ENCODE measurements around the gene NDUFS5. TPM values are rescaled to one million over a fixed set of nuclear protein-coding genes. Genes with fewer than 3 reads are reported as not detected.
"Not testable (repeated sequence)": the region's sequence is repeated elsewhere in the genome, so short reads cannot be mapped to it uniquely, and the experiment has no call there.

The NDUFS5 gene
- total RNA-seq, 1 donor from 2014 or later = 104 TPM

GRCh38 chr1:39014956-39015355, 11.2 kb upstream of the NDUFS5 start:
- DNase-seq (ENCODE audit: low spot score); ATAC-seq: not testable (repeated sequence)

- no peak for ATAC-seq
- DNase-seq (ENCODE audit: low spot score) = no peak
Observed at GRCh38 chr1:39016604-39017171, 9.5 kb upstream of the NDUFS5 start.

GRCh38 chr1:39017266-39017665, 8.9 kb upstream of the NDUFS5 start:
- no peak for ATAC-seq

GRCh38 chr1:39020494-39020893, 5.7 kb upstream of the NDUFS5 start:
- not testable (repeated sequence) for DNase-seq (ENCODE audit: low spot score); ATAC-seq

More at GRCh38 chr1:39017266-39017665, 8.9 kb upstream of the NDUFS5 start:
- DNase-seq (ENCODE audit: low spot score) = no peak

- no peak for DNase-seq (ENCODE audit: low spot score)
- no peak for ATAC-seq
Observed at GRCh38 chr1:39021426-39021825, 4.7 kb upstream of the NDUFS5 start.

- ATAC-seq (no peak), DNase-seq (ENCODE audit: low spot score) (no peak)
Observed at GRCh38 chr1:39023140-39023539, 3.0 kb upstream of the NDUFS5 start.

GRCh38 chr1:39026866-39027507, 837 bp downstream of the NDUFS5 start:
- ATAC-seq = no peak

GRCh38 chr1:39034114-39034654, 8.0 kb downstream of the NDUFS5 start:
- DNase-seq (ENCODE audit: low spot score) = no peak
- ATAC-seq = no peak

More at GRCh38 chr1:39026866-39027507, 837 bp downstream of the NDUFS5 start:
- DNase-seq (ENCODE audit: low spot score) = no peak

GRCh38 chr1:39036678-39037077, 10.5 kb downstream of the NDUFS5 start:
- DNase-seq (ENCODE audit: low spot score) (no peak), ATAC-seq (no peak)

GRCh38 chr1:39043513-39043912, 17.4 kb downstream of the NDUFS5 start:
- no peak for ATAC-seq
- no peak for DNase-seq (ENCODE audit: low spot score)

GRCh38 chr1:39044762-39045161, 18.6 kb downstream of the NDUFS5 start:
- DNase-seq (ENCODE audit: low spot score) (no peak), ATAC-seq (no peak)

GRCh38 chr1:39045231-39045630, 19.1 kb downstream of the NDUFS5 start:
- no peak for ATAC-seq
- DNase-seq (ENCODE audit: low spot score) = no peak

GRCh38 chr1:39046613-39047210, 20.6 kb downstream of the NDUFS5 start:
- no peak for ATAC-seq
- no peak for DNase-seq (ENCODE audit: low spot score)

GRCh38 chr1:39047374-39048229, 21.5 kb downstream of the NDUFS5 start:
- no peak for DNase-seq (ENCODE audit: low spot score)

GRCh38 chr1:39048745-39049370, 22.7 kb downstream of the NDUFS5 start:
- DNase-seq (ENCODE audit: low spot score) = no peak

More at GRCh38 chr1:39047374-39048229, 21.5 kb downstream of the NDUFS5 start:
- peak; percentile 29 for ATAC-seq

GRCh38 chr1:39050001-39050400, 23.9 kb downstream of the NDUFS5 start:
- ATAC-seq (no peak), DNase-seq (ENCODE audit: low spot score) (no peak)

More at GRCh38 chr1:39048745-39049370, 22.7 kb downstream of the NDUFS5 start:
- peak; percentile 84 for ATAC-seq

- not testable (repeated sequence) for ATAC-seq; DNase-seq (ENCODE audit: low spot score)
Observed at GRCh38 chr1:39051193-39051850, 25.2 kb downstream of the NDUFS5 start.

GRCh38 chr1:39051956-39052355, 25.8 kb downstream of the NDUFS5 start:
- DNase-seq (ENCODE audit: low spot score) (no peak), ATAC-seq (no peak)

GRCh38 chr1:39055213-39055710, 29.1 kb downstream of the NDUFS5 start:
- not testable (repeated sequence) for DNase-seq (ENCODE audit: low spot score); ATAC-seq

- DNase-seq (ENCODE audit: low spot score); ATAC-seq: not testable (repeated sequence)
Observed at GRCh38 chr1:39061516-39061915, 35.4 kb downstream of the NDUFS5 start.
